CD4-positive, alpha-beta T cell treated with Interleukin-10 for 1 hour (primary cell): ENCODE results near the gene ANLN.
"Not testable (repeated sequence)": the region's sequence is repeated elsewhere in the genome, so short reads cannot be mapped to it uniquely, and the experiment has no call there.

Experiments used
- DNase-seq: peaks from one replicate; pipeline ENCODE4 v3.0.0-alpha.2; 2020

The ANLN gene

GRCh38 chr7:36389371-36390198 lies at the start of gene ANLN:
ANLN (plus strand) TSS chr7:36389862; CDS start chr7:36390027, 165 bp downstream.
- peak; percentile 89 for DNase-seq

GRCh38 chr7:36343548-36343947 lies 46.1 kb upstream of the ANLN start:
- DNase-seq = no peak

DNA sequence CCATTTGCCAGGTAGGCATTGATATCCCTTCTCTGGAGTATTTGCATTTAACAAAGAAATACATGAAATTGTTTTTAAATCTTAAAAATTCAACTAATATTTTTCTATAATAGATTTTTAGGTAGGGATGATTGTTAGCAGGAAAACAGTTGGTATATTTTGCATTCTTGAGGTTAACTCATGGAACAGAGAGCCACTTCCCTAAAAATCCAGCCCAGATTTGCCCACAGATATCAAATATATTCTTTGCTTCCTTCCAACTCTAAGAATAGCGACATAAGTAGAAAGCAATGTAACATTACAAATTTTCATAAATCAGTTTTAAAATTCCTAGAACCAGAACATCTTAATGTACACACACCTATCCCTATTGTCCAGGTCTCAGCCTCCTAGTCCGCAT lies 45.0 kb upstream of the ANLN start:
- DNase-seq = no peak

DNA sequence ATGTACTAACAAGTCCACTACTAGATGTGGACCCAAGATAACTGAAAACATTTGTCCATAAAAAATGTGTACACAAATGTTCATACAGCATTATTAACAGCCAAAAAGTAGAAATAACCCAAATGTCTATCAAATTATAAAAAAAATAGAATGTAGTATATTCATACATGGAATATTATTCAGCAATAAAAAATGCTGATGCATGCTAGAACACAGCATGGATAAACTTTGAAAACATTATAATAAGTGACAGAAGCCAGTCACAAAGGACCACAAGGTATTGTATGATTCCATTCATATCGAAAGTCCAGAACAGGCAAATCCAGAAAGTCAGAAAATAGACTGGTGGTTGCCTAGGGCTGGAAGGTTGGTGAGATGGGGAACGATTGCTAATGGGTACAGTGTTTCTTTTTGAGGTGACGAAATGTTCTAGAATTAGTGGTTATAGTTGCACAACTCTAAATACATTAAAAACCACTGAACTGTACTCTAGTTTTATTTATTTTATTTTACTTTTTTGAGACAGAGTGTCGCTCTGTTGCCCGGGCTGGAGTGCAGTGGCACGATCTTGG lies 43.3 kb upstream of the ANLN start:
- DNase-seq = no peak

DNA sequence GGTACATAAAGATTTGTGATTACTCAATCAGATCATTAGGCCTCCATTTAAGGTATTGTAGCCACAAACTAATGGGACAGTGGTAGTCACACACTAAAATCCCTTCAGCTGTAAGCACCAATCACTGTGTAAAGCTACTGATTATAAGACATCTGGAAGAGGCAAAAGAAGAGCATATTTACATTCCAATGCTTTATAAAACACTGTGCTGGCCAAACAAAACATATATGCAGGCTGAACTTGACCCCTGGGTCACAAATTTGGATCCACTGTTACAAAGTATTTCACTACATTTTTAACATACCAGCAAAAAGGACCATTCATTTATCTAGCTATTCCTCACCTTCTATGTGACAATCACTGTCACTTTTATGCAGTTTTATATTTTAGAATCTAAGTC lies 41.4 kb upstream of the ANLN start:
- no peak for DNase-seq

DNA sequence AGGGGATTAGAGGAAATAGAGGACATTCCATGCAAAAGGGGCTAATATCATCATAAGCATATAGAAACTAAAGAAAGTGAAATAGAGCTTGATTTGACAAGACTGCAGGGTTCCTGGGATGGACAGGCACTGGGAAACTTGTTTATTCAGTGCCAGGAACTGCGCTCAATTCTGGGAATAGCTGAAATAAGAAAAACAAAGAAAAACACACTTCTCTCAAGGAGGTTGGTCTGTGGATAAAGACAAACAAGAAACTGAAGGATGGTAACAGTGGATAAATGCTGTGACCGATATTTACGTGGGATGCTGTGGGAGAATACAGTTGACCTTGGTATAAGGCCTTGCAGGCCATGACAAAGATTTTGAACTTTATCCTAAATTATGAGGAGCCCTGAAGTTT lies 40.9 kb upstream of the ANLN start:
- DNase-seq = no peak

DNA sequence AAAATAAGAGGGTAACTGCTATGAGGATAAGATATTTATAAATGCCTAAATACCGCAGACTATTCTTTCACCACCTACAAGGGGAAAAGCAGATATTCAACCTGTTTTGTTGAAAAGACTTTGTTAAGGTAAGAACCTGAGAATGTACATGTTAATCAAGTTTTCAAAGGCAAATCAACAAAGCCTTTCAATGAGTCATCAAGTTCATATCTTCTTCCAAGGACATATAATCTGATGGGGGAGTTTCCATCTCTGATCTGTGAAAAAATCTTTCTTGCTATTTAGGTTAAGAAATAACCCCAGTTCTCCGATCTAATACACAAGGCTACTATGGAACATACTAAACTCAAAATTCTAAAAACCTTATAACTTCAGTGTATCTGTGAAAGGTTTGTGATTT lies 40.0 kb upstream of the ANLN start:
- DNase-seq = no peak

DNA sequence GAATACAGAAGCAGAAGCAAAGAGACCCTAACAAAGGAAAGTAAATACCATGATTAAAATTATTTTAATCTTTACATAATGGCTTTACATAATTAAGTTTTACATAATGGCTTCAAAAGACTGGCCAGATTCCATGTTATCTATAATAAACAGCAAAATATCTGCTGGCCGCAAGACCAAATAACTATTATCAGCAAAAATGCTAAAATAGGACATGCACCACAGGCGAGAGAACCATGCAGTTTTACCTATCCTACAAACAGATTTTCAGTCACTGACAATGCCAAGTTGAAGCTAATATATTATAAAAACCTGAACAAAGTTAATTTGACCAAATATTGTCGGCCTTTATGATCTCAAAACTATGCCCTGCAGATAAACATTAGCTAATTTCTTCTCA lies 34.2 kb upstream of the ANLN start:
- DNase-seq = no peak

DNA sequence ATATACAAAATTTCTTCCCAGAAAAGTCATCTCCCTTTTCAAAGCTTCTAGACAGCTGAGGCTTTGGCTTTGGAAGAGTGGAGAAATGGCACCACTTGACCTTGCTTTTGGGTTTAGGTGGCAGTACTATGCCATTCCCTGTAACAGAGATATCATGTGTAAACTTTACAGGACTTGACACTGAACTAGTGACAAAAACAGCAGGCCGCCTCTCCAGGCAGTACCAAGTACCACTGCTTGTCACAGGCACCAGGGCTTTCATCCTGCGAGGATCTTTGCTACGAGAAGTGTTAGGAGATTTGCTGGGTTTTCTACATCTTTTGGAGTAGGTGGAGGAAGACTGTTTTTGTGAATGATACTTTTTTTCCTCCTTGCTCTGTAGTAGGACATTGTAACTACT lies 32.6 kb upstream of the ANLN start:
- DNase-seq = no peak

DNA sequence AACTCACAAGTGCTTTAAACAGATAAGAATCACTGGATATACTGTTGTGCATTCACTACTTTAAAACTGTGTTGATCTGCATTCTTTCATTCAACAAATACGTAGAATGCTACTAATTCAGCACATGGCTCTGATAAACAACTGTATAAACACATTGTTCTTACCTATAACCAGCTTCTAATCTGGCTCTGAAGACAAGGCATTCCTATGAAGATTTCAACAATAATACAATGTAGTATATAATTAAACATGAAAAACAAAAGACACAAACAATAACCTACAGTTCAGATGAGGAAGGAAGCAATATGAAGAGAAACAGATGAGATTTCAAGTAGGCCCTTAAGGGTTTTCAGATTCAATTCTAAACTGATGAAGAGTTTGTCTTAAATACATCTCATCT lies 31.1 kb upstream of the ANLN start:
- no peak for DNase-seq

DNA sequence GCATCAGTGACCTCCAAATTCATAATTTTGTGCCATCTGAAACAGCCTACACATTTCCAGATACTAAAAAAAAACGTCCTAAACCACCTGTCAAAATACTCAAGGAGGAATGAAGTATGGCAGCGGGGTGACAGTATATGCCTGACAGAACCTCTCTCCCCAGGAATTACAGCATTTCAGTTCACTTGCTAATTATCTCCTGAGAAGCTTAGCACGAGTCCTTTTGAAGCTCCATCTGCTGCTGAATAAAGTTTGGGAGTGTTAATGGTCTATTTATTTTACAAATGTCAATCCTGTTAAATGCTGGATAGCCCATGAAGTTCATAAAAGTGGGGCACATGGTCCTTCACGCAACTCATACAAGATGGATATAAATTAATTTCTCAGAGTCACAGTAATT lies 29.4 kb upstream of the ANLN start:
- no peak for DNase-seq

DNA sequence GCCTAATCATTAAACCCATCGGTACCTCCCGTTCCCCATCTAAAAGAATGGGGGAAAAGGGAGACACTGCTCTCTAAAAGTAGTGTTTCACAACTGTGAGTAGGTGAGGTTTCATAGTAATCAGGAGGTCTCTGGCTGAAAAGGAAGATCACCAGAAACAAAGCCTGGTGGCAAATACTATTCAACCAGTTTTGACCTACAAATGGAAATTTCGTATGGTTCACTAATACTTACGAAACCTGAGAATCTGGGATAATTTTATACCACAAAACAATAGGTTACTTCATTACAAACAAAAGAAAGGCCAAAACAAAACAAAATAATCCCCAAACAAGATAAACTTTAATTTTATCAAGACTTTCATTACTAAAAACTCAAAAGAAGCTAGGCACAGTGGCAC lies 28.4 kb upstream of the ANLN start:
- DNase-seq = no peak

GRCh38 chr7:36363515-36363914 lies 26.1 kb upstream of the ANLN start:
- DNase-seq = no peak

DNA sequence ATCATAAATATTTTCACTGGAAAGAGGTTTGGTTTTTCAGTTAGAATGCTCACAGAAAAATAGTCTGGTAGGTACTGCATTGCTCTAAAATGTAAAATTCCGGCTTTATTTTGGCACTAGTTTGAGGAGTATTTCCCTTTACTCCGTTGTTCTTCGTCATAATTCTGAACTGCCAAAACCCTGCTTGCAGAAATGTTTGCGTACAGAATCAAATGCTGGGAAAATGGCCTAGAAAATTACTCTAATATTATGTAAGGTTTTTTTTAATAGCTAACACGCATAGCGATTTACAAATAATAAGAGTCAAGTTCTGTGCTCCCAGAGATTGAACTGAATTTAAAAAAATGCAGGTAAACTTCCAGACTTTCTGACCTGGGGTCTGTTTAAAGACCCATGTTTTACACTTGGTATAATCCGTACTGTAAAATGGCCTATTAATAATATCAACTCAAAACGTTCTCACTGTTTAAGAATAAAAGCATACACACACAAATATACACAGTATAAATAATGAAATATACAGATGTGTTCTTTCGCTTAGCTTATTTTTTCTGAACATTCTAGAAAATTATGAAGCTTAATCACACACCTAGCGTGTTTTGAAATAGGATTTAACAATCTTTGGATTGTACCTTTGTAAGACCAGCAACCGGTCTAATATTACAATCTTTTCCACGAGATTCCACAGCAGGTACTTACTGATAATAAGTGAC lies 23.5 kb upstream of the ANLN start:
- no peak for DNase-seq

GRCh38 chr7:36366718-36367560 lies 22.7 kb upstream of the ANLN start:
- DNase-seq = peak; percentile 94

- DNase-seq = no peak
Observed at GRCh38 chr7:36367561-36368077, 22.0 kb upstream of the ANLN start.

DNA sequence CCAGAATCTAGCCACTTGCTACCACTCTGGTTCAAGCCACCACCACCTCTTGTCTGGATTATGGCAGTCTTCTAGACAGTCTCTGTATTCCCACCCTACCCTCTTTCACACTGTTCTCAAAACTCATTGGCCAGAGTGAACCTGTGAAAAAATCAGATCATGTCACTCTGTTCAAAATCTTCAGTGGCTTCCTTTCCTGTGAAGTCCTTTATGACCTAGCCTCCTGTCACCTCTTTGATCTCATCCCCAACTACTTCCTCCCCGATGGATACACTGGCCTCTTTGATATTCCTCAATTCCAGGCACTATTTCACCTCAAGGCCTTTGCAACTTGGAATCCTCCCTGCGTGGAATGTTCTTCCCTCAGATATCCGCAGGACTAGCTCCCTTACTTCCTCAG lies 21.2 kb upstream of the ANLN start:
- DNase-seq = no peak

DNA sequence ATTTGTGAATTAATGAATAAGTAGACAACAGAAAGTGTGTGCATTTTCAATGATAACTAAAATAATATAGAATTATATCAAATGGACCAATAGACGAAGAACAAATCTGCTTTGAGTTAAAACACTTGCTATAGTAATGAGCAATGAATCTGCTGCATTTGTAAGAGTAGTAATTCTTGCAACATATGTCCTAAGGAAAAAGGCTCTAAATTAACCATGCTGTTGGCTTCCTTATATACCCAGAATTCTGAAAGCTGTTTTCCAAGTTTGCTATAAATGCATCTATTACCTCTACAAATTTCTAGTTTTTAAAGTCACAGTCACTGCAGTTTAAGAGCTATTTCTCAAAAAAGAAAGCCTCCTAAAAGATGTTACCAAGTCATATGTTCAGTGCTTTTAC lies 20.5 kb upstream of the ANLN start:
- DNase-seq = no peak

DNA sequence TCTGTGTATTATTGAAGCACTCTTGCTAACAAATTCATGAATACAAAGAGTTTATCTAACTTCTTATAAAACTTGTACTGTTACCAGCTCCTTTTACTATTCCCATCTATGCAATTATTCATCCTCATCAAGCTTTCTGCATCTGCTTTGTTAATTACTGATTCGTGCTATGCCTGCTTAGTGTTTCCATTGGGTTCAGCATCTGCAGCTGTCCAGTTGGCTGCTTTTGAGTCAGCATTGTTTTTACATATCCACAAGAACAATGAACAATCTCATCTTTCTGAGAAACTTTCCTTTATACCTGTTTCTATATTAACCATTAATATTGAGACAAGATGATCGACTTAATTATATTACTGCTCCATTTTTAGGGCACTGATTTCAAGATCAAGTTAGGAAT lies 19.6 kb upstream of the ANLN start:
- no peak for DNase-seq

DNA sequence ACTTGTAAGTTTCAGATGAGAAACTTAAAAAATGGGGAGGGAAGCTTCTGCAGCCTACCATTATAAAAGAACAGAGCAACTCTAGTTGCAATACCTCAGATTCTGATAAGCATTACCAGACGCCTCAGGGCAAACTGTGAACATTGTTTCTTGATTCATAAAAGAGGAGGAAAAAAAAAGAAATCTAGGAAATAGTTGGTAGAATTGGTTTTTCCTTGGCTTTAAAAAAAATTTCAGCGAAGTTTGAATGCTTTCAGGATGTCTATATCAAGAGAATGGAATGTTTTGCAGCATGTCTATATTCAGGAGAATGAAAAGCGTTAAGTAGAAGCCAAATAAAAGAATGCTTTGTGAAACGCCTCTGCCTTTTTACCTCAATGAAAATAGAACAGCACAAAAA lies 17.5 kb upstream of the ANLN start:
- DNase-seq = no peak

DNA sequence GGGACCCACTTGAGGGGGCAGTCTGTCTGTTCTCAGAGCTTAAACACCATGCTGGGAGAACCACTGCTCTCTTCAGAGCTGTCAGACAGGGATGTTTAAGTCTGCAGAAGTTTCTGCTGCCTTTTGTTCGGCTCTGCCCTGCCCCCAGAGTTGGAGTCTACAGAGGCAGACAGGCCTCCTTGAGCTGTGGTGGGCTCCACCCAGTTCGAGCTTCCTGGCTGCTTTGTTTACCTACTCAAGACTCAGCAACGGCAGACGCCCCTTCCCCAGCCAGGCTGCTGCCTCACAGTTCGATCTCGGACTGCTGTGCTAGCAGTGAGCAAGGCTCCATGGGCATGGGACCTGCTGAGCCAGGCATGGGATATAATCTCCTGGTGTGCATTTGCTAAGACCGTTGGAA lies 11.1 kb upstream of the ANLN start:
- not testable (repeated sequence) for DNase-seq

- no peak for DNase-seq
Observed at GRCh38 chr7:36379831-36380504, 9.7 kb upstream of the ANLN start.
